ENCODE data around the gene LLPH. TPM values are rescaled to one million over a fixed set of nuclear protein-coding genes. Genes with fewer than 3 reads are reported as not detected.
A peak's percentile ranks its signal among the peaks of the same experiment; 100 is the strongest.

LLPH gene
- total RNA-seq, 1 experiment from 2014 or later: 33.4 TPM

DNA sequence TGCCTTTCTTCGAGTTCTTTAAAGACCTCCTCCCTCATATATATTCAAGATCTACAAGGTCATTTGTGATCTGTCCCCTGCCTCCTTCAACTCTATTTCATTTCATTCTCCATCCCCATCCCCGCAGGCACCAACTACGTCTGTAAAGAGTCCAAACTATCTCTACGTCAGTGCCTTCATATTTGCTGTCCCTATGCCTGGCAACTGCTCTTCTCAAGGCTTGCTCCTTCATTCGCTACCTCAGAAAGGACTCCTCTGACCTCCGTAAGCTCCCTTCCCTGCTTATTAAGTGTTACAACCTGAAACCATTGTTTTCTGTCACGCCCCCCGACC lies 650 bp downstream of the LLPH start:
- Histone ChIP-seq H3K9me3 (ENCODE audit: control insufficient read depth, low read depth, low read length) (no peaks in the 10 kb centered on the region), H3T11ph (ENCODE audit: low read length) (no peak overlapping the region), H2BK12ac (ENCODE audit: insufficient read length, low read depth, low read length) (no peak overlapping the region), H3K79me2 (ENCODE audit: insufficient read depth, low read length) (peaks cover 8% of the 10 kb centered on the region; the same call in 1 of the 2 replicates), H3K14ac (ENCODE audit: insufficient read depth, low read length) (no peak overlapping the region; the same call in 1 of the 2 replicates), H3K79me1 (ENCODE audit: insufficient read depth, low read depth, low read length, poor library complexity, severe bottlenecking) (no peaks in the 10 kb centered on the region), H2BK15ac (ENCODE audit: low read depth, low read length) (no peak overlapping the region), H3K9ac (ENCODE audit: extremely low read depth, insufficient read length, low read length) (peak overlapping the region; percentile 77), H4K8ac (replicated peaks; ENCODE audit: insufficient read length, low read depth, low read length) (no peak overlapping the region), H4K20me1 (ENCODE audit: control insufficient read depth, insufficient read depth, insufficient read length) (no peaks in the 10 kb centered on the region), H3K4ac (ENCODE audit: low read depth, low read length) (no peak overlapping the region), H3K18ac (ENCODE audit: insufficient read length, low read depth, low read length) (no peak overlapping the region), H2BK120ac (ENCODE audit: low read depth, low read length, poor library complexity, severe bottlenecking) (no peak overlapping the region), H2BK5ac (ENCODE audit: insufficient read length, low read length) (no peak overlapping the region), H2BK20ac (ENCODE audit: low read depth, low read length, poor library complexity, severe bottlenecking) (no peak overlapping the region), H4K91ac (ENCODE audit: insufficient read length, low read depth, low read length) (no peak overlapping the region), H2AK5ac (ENCODE audit: insufficient read length, low read length) (no peak overlapping the region), H3K23me2 (ENCODE audit: insufficient read length, low read depth, low read length, poor library complexity, severe bottlenecking) (peaks cover 6% of the 10 kb centered on the region), H3K23ac (ENCODE audit: insufficient read length, low read depth, low read length) (no peak overlapping the region), H3K56ac (ENCODE audit: insufficient read length, low read depth, low read length) (no peak overlapping the region), H4K5ac (ENCODE audit: insufficient read length, low read depth, low read length) (no peak overlapping the region), H3K4me1 (ENCODE audit: insufficient read depth, low read length) (no peaks in the 10 kb centered on the region), H2AFZ (ENCODE audit: low read length) (no peak overlapping the region), H3K27ac (ENCODE audit: insufficient read length, low read depth, low read length) (no peak overlapping the region), H3K27me3 (ENCODE audit: insufficient read depth, low read length) (no peaks in the 10 kb centered on the region), H3K4me2 (ENCODE audit: insufficient read depth, insufficient read length, low read length) (peak overlapping the region; percentile 99)
- peaks cover 11 to 18% of the 10 kb centered on the region in 2 experiments for H3K4me1 Mint-ChIP-seq
- no peaks in the 10 kb centered on the region; the same call in 1 of the 2 replicates for H3K27me3 Mint-ChIP-seq (ENCODE audit: low read depth)
- WGBS (ENCODE audit: extremely low coverage, insufficient read length, low lambda C conversion rate): no CpG with 5 or more reads among the region's 8 CpGs
- peaks cover 31 to 55% (median 53%) of the 10 kb centered on the region in 3 experiments; a peak in 6 of 7 replicates for H3K36me3 Mint-ChIP-seq (ENCODE audit: insufficient read depth in 1 of 3, low read depth in 3 of 3)
- H3K9me3 Mint-ChIP-seq: peaks cover 5 to 12% of the 10 kb centered on the region in 2 experiments; a peak in 3 of 5 replicates
- peak overlapping the region in 2 of 3 experiments; percentile 94 to 99; a peak in 4 of 7 replicates for H3K27ac Mint-ChIP-seq
- no peak for DNase-seq
- H3K4me3 Mint-ChIP-seq: peak overlapping the region; percentile 89 to 95
- TF ChIP-seq, protein P1, sequence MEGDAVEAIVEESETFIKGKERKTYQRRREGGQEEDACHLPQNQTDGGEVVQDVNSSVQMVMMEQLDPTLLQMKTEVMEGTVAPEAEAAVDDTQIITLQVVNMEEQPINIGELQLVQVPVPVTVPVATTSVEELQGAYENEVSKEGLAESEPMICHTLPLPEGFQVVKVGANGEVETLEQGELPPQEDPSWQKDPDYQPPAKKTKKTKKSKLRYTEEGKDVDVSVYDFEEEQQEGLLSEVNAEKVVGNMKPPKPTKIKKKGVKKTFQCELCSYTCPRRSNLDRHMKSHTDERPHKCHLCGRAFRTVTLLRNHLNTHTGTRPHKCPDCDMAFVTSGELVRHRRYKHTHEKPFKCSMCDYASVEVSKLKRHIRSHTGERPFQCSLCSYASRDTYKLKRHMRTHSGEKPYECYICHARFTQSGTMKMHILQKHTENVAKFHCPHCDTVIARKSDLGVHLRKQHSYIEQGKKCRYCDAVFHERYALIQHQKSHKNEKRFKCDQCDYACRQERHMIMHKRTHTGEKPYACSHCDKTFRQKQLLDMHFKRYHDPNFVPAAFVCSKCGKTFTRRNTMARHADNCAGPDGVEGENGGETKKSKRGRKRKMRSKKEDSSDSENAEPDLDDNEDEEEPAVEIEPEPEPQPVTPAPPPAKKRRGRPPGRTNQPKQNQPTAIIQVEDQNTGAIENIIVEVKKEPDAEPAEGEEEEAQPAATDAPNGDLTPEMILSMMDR (conservative IDR thresholded peaks at IDR 0.05): no peak
